Liver (tissue), 3 donors: ENCODE measurements around the gene TMPRSS9.

Experiments
- EGR1 ChIP-seq, 2 donors: IDR thresholded peaks; 2 replicates each; pipeline ENCODE4 v1.6.1; 2016 to 2018; ENCODE audit warnings: antibody characterized with exemption in 2 of 2, low read depth in 2 of 2
- GABPA ChIP-seq, 2 donors: IDR thresholded peaks in 1 of 2; conservative IDR thresholded peaks in 1 of 2; 2 replicates each; pipeline ENCODE4 v1.6.1; 2016; ENCODE audit warnings: antibody characterized with exemption in 2 of 2, mild to moderate bottlenecking in 1 of 2, moderate library complexity in 1 of 2
- JUND ChIP-seq, 2 donors: IDR thresholded peaks; 2 replicates each; pipeline ENCODE4 v1.6.1; 2016; ENCODE audit warnings: antibody characterized with exemption in 2 of 2
- MAX ChIP-seq: IDR thresholded peaks from 2 replicates; pipeline ENCODE4 v1.6.1; 2016; ENCODE audit warnings: antibody characterized with exemption
- RAD21 ChIP-seq, 2 donors: IDR thresholded peaks; 2 replicates each; pipeline ENCODE4 v1.6.1; 2016; ENCODE audit warnings: antibody characterized with exemption in 2 of 2, mild to moderate bottlenecking in 2 of 2
- RXRA ChIP-seq, 2 donors: IDR thresholded peaks; 2 replicates each; pipeline ENCODE4 v1.6.1; 2017 to 2018; ENCODE audit warnings: antibody characterized with exemption in 2 of 2, mild to moderate bottlenecking in 1 of 2
- TAF1 ChIP-seq: conservative IDR thresholded peaks from 2 replicates; pipeline ENCODE4 v1.6.1; 2016; ENCODE audit warnings: antibody characterized with exemption, mild to moderate bottlenecking
- YY1 ChIP-seq: IDR thresholded peaks from 2 replicates; pipeline ENCODE4 v1.6.1; 2016; ENCODE audit warnings: antibody characterized with exemption, mild to moderate bottlenecking
- TF ChIP-seq, protein P1 (sequence below): fragments of 150-350 bp; IDR thresholded peaks from 2 replicates; pipeline ENCODE4 v1.5.1; 2017; ENCODE audit warnings: improper control_type of control experiment, low read depth, low read length; ENCODE audit not compliant: missing input control
- TF ChIP-seq, protein P2 (sequence below): IDR thresholded peaks from 2 replicates; pipeline ENCODE4 v1.6.1; 2016; ENCODE audit warnings: antibody characterized with exemption, mild to moderate bottlenecking
- TF ChIP-seq, protein P3 (sequence below): IDR thresholded peaks from 2 replicates; pipeline ENCODE4 v1.6.1; 2016; ENCODE audit warnings: antibody characterized with exemption
- donor health status: healthy.
- donor health status: healthy.

DNA sequence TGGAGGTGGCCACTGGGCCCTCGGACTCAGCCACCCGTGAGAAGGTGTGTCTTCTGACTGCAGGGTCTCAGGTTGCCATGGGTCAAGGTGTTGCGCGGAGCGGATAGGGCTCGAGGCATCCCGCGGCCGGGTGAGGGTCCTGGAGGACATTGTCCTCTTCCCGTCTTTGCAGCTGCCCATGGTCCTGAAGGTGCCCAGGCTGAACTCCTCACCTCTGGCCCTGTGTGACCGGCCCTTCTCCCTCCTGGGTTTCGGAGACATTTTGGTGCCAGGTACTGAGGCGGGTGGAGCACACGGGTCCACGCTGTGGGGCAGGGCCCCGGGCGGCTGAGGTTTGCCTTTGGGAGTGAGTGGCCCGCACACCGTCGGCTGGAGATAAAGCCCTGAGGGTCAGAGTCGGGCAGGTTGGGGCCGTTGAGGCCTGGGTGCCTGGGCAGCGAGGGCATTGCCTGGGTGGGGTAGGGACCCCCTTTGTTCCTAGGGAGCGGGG, 15.6 kb upstream of the TMPRSS9 start:
- TF ChIP-seq, protein P1, sequence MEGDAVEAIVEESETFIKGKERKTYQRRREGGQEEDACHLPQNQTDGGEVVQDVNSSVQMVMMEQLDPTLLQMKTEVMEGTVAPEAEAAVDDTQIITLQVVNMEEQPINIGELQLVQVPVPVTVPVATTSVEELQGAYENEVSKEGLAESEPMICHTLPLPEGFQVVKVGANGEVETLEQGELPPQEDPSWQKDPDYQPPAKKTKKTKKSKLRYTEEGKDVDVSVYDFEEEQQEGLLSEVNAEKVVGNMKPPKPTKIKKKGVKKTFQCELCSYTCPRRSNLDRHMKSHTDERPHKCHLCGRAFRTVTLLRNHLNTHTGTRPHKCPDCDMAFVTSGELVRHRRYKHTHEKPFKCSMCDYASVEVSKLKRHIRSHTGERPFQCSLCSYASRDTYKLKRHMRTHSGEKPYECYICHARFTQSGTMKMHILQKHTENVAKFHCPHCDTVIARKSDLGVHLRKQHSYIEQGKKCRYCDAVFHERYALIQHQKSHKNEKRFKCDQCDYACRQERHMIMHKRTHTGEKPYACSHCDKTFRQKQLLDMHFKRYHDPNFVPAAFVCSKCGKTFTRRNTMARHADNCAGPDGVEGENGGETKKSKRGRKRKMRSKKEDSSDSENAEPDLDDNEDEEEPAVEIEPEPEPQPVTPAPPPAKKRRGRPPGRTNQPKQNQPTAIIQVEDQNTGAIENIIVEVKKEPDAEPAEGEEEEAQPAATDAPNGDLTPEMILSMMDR, result no peak
- no peak for TF ChIP-seq EGR1 (IDR thresholded peaks at IDR 0.05; ENCODE audit: low read depth in 2 of 2)
- TF ChIP-seq, protein P2, sequence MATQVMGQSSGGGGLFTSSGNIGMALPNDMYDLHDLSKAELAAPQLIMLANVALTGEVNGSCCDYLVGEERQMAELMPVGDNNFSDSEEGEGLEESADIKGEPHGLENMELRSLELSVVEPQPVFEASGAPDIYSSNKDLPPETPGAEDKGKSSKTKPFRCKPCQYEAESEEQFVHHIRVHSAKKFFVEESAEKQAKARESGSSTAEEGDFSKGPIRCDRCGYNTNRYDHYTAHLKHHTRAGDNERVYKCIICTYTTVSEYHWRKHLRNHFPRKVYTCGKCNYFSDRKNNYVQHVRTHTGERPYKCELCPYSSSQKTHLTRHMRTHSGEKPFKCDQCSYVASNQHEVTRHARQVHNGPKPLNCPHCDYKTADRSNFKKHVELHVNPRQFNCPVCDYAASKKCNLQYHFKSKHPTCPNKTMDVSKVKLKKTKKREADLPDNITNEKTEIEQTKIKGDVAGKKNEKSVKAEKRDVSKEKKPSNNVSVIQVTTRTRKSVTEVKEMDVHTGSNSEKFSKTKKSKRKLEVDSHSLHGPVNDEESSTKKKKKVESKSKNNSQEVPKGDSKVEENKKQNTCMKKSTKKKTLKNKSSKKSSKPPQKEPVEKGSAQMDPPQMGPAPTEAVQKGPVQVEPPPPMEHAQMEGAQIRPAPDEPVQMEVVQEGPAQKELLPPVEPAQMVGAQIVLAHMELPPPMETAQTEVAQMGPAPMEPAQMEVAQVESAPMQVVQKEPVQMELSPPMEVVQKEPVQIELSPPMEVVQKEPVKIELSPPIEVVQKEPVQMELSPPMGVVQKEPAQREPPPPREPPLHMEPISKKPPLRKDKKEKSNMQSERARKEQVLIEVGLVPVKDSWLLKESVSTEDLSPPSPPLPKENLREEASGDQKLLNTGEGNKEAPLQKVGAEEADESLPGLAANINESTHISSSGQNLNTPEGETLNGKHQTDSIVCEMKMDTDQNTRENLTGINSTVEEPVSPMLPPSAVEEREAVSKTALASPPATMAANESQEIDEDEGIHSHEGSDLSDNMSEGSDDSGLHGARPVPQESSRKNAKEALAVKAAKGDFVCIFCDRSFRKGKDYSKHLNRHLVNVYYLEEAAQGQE, result no peak
- no peak for TF ChIP-seq GABPA (IDR thresholded peaks at IDR 0.05 in 1 of 2, conservative IDR thresholded peaks at IDR 0.05 in 1 of 2)
- no peak for TF ChIP-seq JUND (IDR thresholded peaks at IDR 0.05)
- no peak for TF ChIP-seq RXRA (IDR thresholded peaks at IDR 0.05)
- TF ChIP-seq YY1, result no peak
- TF ChIP-seq, protein P3, sequence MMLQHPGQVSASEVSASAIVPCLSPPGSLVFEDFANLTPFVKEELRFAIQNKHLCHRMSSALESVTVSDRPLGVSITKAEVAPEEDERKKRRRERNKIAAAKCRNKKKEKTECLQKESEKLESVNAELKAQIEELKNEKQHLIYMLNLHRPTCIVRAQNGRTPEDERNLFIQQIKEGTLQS, result no peak
- no peak for TF ChIP-seq MAX
- no peak for TF ChIP-seq RAD21 (IDR thresholded peaks at IDR 0.05)
- TF ChIP-seq TAF1, result no peak
